GM19467 (cell line): Measurements from ENCODE around the gene GPR157.
"Not testable (repeated sequence)": the region's sequence is repeated elsewhere in the genome, so short reads cannot be mapped to it uniquely, and the experiment has no call there.

Experiments used
- ATAC-seq: cut with Tn5 transposase; IDR thresholded peaks from one replicate; pipeline ENCODE4 v1.9.1; 2021; ENCODE audit warnings: mild to moderate bottlenecking, moderate library complexity; ENCODE audit not compliant: unreplicated experiment

The GPR157 gene

GRCh38 chr1:9120312-9120958, 8.5 kb downstream of the GPR157 start:
- no peak for ATAC-seq

DNA sequence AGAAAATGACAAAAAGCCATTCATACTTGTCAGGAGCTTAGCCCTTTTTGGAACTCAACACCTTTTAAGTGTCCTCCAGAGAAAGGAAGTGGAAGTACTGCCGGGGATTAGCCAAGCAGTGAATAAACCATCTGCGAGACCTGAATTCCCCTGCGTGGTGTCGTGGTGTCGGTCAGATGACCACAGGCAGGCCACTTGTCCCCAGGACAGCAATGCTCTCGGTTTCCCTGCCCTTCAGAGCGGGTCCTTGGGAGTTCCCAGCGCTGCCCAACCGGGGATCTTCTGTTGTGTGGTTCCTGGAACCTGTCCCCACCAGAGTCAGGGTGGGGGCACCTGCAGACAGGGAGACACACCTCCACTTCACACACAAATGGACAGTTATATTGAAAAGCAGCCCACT, 9.2 kb downstream of the GPR157 start:
- ATAC-seq = no peak

GRCh38 chr1:9118186-9118585, 10.7 kb downstream of the GPR157 start:
- no peak for ATAC-seq

DNA sequence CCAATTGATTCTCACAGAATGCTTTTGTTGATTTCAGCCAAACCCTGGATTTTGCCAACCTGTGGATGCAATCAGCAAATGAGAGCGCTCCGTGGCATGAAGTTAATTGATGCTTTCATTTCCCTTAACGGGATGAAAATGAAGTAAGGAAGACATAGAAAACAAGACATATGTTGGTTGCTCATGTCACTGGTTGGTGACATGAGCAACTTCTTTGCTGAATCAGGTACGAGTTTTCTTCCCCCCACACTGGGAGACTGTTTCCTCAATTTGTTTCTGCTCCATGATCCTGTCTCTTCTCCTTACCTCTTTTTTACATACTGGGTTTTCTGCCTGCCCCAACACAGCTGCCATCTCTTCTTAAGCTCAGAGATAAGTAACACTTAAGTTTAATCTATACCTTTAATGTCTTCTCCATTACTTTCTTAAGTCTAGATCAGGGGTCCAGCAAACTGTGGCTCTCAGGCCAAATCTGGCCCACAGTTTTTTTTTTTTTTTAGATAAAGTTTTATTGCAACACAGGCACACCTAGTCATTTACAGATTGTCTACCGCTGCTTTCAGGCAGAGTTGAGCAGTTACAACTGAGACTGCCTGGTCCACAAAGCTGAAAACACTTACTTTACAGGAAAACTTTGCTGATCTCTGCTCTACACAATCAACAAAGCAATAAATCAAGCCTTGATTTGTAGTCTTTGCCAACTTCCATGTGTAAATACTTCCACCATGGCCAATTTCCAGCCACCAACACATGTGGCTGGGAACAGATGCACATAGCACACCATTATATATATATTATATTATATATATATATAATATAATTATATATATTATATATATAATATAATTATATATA, 13.3 kb downstream of the GPR157 start:
- ATAC-seq = no peak

GRCh38 chr1:9112961-9113880, 15.7 kb downstream of the GPR157 start:
- no peak for ATAC-seq

- ATAC-seq = no peak
These were observed 16.9 kb downstream of the GPR157 start for GRCh38 chr1:9111957-9112356.

GRCh38 chr1:9111357-9111691, 17.6 kb downstream of the GPR157 start:
- ATAC-seq = no peak

- no peak for ATAC-seq
These were observed 18.1 kb downstream of the GPR157 start for GRCh38 chr1:9110669-9111356.

GRCh38 chr1:9108056-9108665, 20.7 kb downstream of the GPR157 start:
- ATAC-seq = no peak

- no peak for ATAC-seq
These were observed 21.8 kb downstream of the GPR157 start for GRCh38 chr1:9107136-9107535.

DNA sequence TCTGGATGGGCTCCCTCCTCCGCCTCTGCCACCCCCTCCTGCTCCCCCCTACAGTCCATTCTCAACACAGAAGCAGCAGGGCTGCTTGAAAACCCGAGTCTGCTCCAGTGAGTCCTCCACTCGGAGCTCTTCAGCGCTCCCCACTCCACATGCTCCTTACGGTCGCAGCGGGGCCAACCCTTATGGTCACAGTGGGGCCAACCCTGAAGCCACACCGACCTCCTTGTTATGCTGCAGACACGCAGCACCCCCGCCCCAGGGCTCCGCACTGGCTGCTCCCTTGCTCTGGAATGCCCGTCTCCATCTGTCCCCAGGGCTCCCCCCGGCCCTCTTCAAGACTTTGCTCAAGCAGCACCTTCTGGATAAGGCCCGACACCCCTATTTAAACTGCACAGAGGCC, 22.6 kb downstream of the GPR157 start:
- ATAC-seq = no peak

- no peak for ATAC-seq
These were observed 23.5 kb downstream of the GPR157 start for GRCh38 chr1:9105336-9105867.

DNA sequence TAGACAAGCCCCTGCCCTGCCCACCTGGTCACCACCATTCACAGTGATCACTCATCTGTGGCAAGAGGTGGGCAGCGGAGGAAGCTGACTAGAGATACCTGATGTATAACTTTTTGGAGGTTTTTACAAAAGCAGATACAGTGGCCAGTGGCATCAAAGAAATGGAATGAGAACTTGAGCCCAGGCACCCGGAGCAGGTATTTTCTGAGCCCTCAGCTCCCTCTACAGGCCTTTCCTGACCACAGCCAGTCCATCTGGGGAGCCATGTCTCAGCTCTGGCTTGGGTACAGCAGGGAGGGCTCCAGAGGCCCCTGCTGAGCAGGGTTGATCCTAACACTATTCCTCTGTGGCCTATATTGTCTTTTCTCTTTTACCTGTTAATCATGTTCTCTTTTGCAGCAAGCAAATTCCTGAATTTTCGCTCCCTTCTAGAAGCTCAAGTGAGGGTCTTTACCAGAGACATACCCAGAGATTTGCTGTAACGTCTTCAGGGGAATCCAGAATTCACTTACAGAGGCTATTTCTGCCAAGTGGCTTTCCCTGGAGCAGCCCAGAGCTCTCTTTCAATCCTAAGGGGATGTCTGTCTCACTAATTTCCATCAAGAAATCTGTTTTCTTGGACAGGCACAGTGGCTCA, 27.3 kb downstream of the GPR157 start:
- ATAC-seq = no peak

DNA sequence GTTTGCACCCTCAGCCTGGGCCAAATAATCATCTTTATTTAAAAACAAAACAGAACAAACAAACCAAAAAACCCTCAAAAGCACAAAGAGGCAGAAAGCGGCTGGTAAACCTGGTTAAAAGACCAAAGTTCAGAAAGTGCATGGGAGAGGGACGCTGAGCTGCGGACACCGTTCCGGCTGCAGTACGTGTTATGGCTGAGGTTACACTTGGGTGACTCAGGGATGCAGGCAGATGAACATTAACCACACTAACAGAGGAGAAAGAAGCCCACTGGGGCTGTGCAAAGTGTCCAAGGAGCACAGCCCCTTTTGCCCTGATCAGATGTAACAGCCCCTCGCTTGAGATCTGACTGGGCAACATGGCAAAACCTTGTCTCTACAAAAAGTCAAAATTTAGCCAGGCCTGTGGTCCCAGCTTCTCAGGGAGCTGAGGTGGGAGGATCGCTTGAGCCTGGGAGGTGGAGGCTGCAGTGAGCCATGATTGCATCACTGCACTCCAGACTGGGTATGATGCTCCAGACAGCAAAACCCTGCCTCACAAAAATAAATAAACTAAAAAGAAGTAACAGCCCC, 28.3 kb downstream of the GPR157 start:
- ATAC-seq = no peak

GRCh38 chr1:9099555-9099954, 29.3 kb downstream of the GPR157 start:
- ATAC-seq = no peak

GRCh38 chr1:9097947-9098705, 30.8 kb downstream of the GPR157 start:
- no peak for ATAC-seq

GRCh38 chr1:9095818-9096217, 33.1 kb downstream of the GPR157 start:
- ATAC-seq = no peak

GRCh38 chr1:9093996-9094595, 34.8 kb downstream of the GPR157 start:
- ATAC-seq = not testable (repeated sequence)
